A549 (cell line): ENCODE measurements around the gene ITPR3.

ENCODE experiments used
- BCL3 ChIP-seq: fragments of >200 bp; sonication (Bioruptor Twin); formaldehyde crosslinking; IDR thresholded peaks from 3 replicates; pipeline ENCODE4 v1.6.1; 2016
- CEBPB ChIP-seq, 2 experiments: fragments of >200 bp in 1 of 2; sonication (Bioruptor Twin) in 1 of 2; formaldehyde crosslinking in 1 of 2; IDR thresholded peaks; 2 replicates each; pipeline ENCODE4 v1.6.1; 2012 to 2016
- FOSL2 ChIP-seq, 2 experiments: fragments of 450-650 bp in 1 of 2; fragments of >200 bp in 1 of 2; sonication (Bioruptor Twin) in 1 of 2; formaldehyde crosslinking; IDR thresholded peaks; 2 replicates each; pipeline versions ENCODE4 v1.5.0 to v1.6.1; 2016 to 2020; ENCODE audit warnings: mild to moderate bottlenecking in 1 of 2, moderate library complexity in 1 of 2
- JUN ChIP-seq, 2 experiments: fragments of >200 bp; sonication (Bioruptor Twin); formaldehyde crosslinking; IDR thresholded peaks; 2 replicates in 1 of 2; 3 replicates in 1 of 2; pipeline ENCODE4 v1.6.1; 2016 to 2017
- REST ChIP-seq: fragments of 200-600 bp; sonication (generic); IDR thresholded peaks from 2 replicates; pipeline ENCODE4 v1.6.1; 2016; ENCODE audit warnings: antibody characterized with exemption, mild to moderate bottlenecking, moderate library complexity
- TF ChIP-seq, protein P1 (sequence below): fragments of >200 bp; sonication (Bioruptor Twin); formaldehyde crosslinking; IDR thresholded peaks from 3 replicates; pipeline ENCODE4 v1.5.1; 2016

- TF ChIP-seq, protein P1, sequence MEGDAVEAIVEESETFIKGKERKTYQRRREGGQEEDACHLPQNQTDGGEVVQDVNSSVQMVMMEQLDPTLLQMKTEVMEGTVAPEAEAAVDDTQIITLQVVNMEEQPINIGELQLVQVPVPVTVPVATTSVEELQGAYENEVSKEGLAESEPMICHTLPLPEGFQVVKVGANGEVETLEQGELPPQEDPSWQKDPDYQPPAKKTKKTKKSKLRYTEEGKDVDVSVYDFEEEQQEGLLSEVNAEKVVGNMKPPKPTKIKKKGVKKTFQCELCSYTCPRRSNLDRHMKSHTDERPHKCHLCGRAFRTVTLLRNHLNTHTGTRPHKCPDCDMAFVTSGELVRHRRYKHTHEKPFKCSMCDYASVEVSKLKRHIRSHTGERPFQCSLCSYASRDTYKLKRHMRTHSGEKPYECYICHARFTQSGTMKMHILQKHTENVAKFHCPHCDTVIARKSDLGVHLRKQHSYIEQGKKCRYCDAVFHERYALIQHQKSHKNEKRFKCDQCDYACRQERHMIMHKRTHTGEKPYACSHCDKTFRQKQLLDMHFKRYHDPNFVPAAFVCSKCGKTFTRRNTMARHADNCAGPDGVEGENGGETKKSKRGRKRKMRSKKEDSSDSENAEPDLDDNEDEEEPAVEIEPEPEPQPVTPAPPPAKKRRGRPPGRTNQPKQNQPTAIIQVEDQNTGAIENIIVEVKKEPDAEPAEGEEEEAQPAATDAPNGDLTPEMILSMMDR: no peak
- no peak for TF ChIP-seq REST
- no peak for TF ChIP-seq CEBPB (IDR thresholded peaks at IDR 0.05)
- TF ChIP-seq FOSL2 (IDR thresholded peaks at IDR 0.05): no peak
- no peak for TF ChIP-seq FOSL2 (CRISPR knock-in tag; IDR thresholded peaks at IDR 0.05)
- no peak; a peak in 1 of 5 replicates for TF ChIP-seq JUN (IDR thresholded peaks at IDR 0.05)
- no peak for TF ChIP-seq BCL3
Observed at GRCh38 chr6:33590531-33591198, 30.5 kb upstream of the ITPR3 start.
